Stimulated activated naive CD8-positive, alpha-beta T cell treated with anti-CD3 and anti-CD28 coated beads, Interleukin-15, Interleukin-2, amounts not matched to agents 100 ng/mL and 50 ng/mL, for 24 hours (primary cell): ENCODE data around the gene RHOJ.

ENCODE experiments used
- H3K27ac Mint-ChIP-seq: one replicate; pipeline ENCODE4 v1.8.0; 2021; ENCODE audit warnings: mild to moderate bottlenecking, mixed read lengths
- H3K27me3 Mint-ChIP-seq: one replicate; pipeline ENCODE4 v1.8.0; 2021; ENCODE audit warnings: mixed read lengths
- H3K36me3 Mint-ChIP-seq: one replicate; pipeline ENCODE4 v1.8.0; 2021; ENCODE audit warnings: low read depth, mixed read lengths
- H3K4me1 Mint-ChIP-seq: one replicate; pipeline ENCODE4 v1.8.0; 2021; ENCODE audit warnings: low read depth, mixed read lengths
- H3K4me3 Mint-ChIP-seq: one replicate; pipeline ENCODE4 v1.8.0; 2021; ENCODE audit warnings: mild to moderate bottlenecking, mixed read lengths
- H3K9me3 Mint-ChIP-seq: one replicate; pipeline ENCODE4 v1.8.0; 2021; ENCODE audit warnings: mixed read lengths

The RHOJ gene

GRCh38 chr14:63224196-63224595, 20.0 kb downstream of the RHOJ start:
- Mint-ChIP-seq H3K27me3 (peaks cover 8% of the 10 kb centered on the region), H3K27ac (no peak overlapping the region), H3K36me3 (no peaks in the 10 kb centered on the region), H3K4me1 (no peaks in the 10 kb centered on the region), H3K4me3 (no peak overlapping the region), H3K9me3 (no peaks in the 10 kb centered on the region)

- H3K4me1 Mint-ChIP-seq: no peaks in the 10 kb centered on the region
- peaks cover 11% of the 10 kb centered on the region for H3K27me3 Mint-ChIP-seq
- no peak overlapping the region for H3K4me3 Mint-ChIP-seq
- no peak overlapping the region for H3K27ac Mint-ChIP-seq
- no peaks in the 10 kb centered on the region for H3K9me3 Mint-ChIP-seq
- no peaks in the 10 kb centered on the region for H3K36me3 Mint-ChIP-seq
Observed at GRCh38 chr14:63228217-63228616, 24.0 kb downstream of the RHOJ start.

GRCh38 chr14:63229330-63230059, 25.3 kb downstream of the RHOJ start:
- no peak overlapping the region for H3K27ac Mint-ChIP-seq
- no peaks in the 10 kb centered on the region for H3K4me1 Mint-ChIP-seq
- peaks cover 17% of the 10 kb centered on the region for H3K27me3 Mint-ChIP-seq
- no peak overlapping the region for H3K4me3 Mint-ChIP-seq
- no peaks in the 10 kb centered on the region for H3K9me3 Mint-ChIP-seq
- no peaks in the 10 kb centered on the region for H3K36me3 Mint-ChIP-seq

- H3K36me3 Mint-ChIP-seq: no peaks in the 10 kb centered on the region
Observed at GRCh38 chr14:63231766-63232165, 27.5 kb downstream of the RHOJ start.

GRCh38 chr14:63237791-63238190, 33.5 kb downstream of the RHOJ start:
- Mint-ChIP-seq H3K27me3 (peaks cover 19% of the 10 kb centered on the region), H3K27ac (no peak overlapping the region), H3K4me1 (no peaks in the 10 kb centered on the region), H3K9me3 (no peaks in the 10 kb centered on the region), H3K36me3 (no peaks in the 10 kb centered on the region), H3K4me3 (no peak overlapping the region)

More at GRCh38 chr14:63231766-63232165, 27.5 kb downstream of the RHOJ start:
- Mint-ChIP-seq H3K4me1 (no peaks in the 10 kb centered on the region), H3K27me3 (peaks cover 24% of the 10 kb centered on the region), H3K4me3 (no peak overlapping the region), H3K9me3 (no peaks in the 10 kb centered on the region), H3K27ac (no peak overlapping the region)

- no peaks in the 10 kb centered on the region for H3K9me3 Mint-ChIP-seq
- peaks cover 17% of the 10 kb centered on the region for H3K27me3 Mint-ChIP-seq
- no peaks in the 10 kb centered on the region for H3K36me3 Mint-ChIP-seq
- H3K4me3 Mint-ChIP-seq: no peak overlapping the region
- no peaks in the 10 kb centered on the region for H3K4me1 Mint-ChIP-seq
- no peak overlapping the region for H3K27ac Mint-ChIP-seq
Observed at GRCh38 chr14:63240221-63240620, 36.0 kb downstream of the RHOJ start.

- H3K9me3 Mint-ChIP-seq: no peaks in the 10 kb centered on the region
- H3K27me3 Mint-ChIP-seq: peaks cover 14% of the 10 kb centered on the region
- H3K27ac Mint-ChIP-seq: no peak overlapping the region
- no peak overlapping the region for H3K4me3 Mint-ChIP-seq
- no peaks in the 10 kb centered on the region for H3K36me3 Mint-ChIP-seq
- H3K4me1 Mint-ChIP-seq: no peaks in the 10 kb centered on the region
Observed at GRCh38 chr14:63241096-63241495, 36.9 kb downstream of the RHOJ start.

GRCh38 chr14:63243646-63244045, 39.4 kb downstream of the RHOJ start:
- H3K4me1 Mint-ChIP-seq: no peaks in the 10 kb centered on the region
- peaks cover 17% of the 10 kb centered on the region for H3K27me3 Mint-ChIP-seq
- H3K36me3 Mint-ChIP-seq: no peaks in the 10 kb centered on the region
- H3K9me3 Mint-ChIP-seq: peaks cover 4% of the 10 kb centered on the region
- H3K4me3 Mint-ChIP-seq: no peak overlapping the region
- no peak overlapping the region for H3K27ac Mint-ChIP-seq

GRCh38 chr14:63245893-63246292, 41.6 kb downstream of the RHOJ start:
- Mint-ChIP-seq H3K27me3 (peaks cover 21% of the 10 kb centered on the region), H3K4me1 (no peaks in the 10 kb centered on the region), H3K27ac (no peak overlapping the region), H3K9me3 (peaks cover 4% of the 10 kb centered on the region), H3K36me3 (no peaks in the 10 kb centered on the region), H3K4me3 (no peak overlapping the region)

GRCh38 chr14:63248211-63248610, 44.0 kb downstream of the RHOJ start:
- Mint-ChIP-seq H3K9me3 (peaks cover 4% of the 10 kb centered on the region), H3K27ac (no peak overlapping the region), H3K4me1 (no peaks in the 10 kb centered on the region), H3K36me3 (no peaks in the 10 kb centered on the region), H3K4me3 (no peak overlapping the region), H3K27me3 (peaks cover 21% of the 10 kb centered on the region)

- no peak overlapping the region for H3K4me3 Mint-ChIP-seq
Observed at GRCh38 chr14:63249092-63249491, 44.8 kb downstream of the RHOJ start.

GRCh38 chr14:63257299-63257698, 53.1 kb downstream of the RHOJ start:
- H3K4me1 Mint-ChIP-seq: no peaks in the 10 kb centered on the region
- H3K27me3 Mint-ChIP-seq: peaks cover 6% of the 10 kb centered on the region
- H3K4me3 Mint-ChIP-seq: no peak overlapping the region
- no peak overlapping the region for H3K27ac Mint-ChIP-seq
- no peaks in the 10 kb centered on the region for H3K36me3 Mint-ChIP-seq
- H3K9me3 Mint-ChIP-seq: no peaks in the 10 kb centered on the region

More at GRCh38 chr14:63249092-63249491, 44.8 kb downstream of the RHOJ start:
- Mint-ChIP-seq H3K4me1 (no peaks in the 10 kb centered on the region), H3K9me3 (peaks cover 4% of the 10 kb centered on the region), H3K36me3 (no peaks in the 10 kb centered on the region), H3K27ac (no peak overlapping the region), H3K27me3 (peaks cover 16% of the 10 kb centered on the region)

- H3K4me1 Mint-ChIP-seq: no peaks in the 10 kb centered on the region
- no peak overlapping the region for H3K4me3 Mint-ChIP-seq
- H3K36me3 Mint-ChIP-seq: no peaks in the 10 kb centered on the region
- no peak overlapping the region for H3K27ac Mint-ChIP-seq
- no peaks in the 10 kb centered on the region for H3K9me3 Mint-ChIP-seq
- peaks cover 23% of the 10 kb centered on the region for H3K27me3 Mint-ChIP-seq
Observed at GRCh38 chr14:63262446-63262845, 58.2 kb downstream of the RHOJ start.

GRCh38 chr14:63266106-63266505, 61.9 kb downstream of the RHOJ start:
- Mint-ChIP-seq H3K27ac (no peak overlapping the region), H3K27me3 (peaks cover 23% of the 10 kb centered on the region), H3K36me3 (no peaks in the 10 kb centered on the region)

GRCh38 chr14:63267171-63267570, 62.9 kb downstream of the RHOJ start:
- Mint-ChIP-seq H3K27me3 (peaks cover 17% of the 10 kb centered on the region), H3K36me3 (no peaks in the 10 kb centered on the region), H3K4me3 (no peak overlapping the region), H3K9me3 (no peaks in the 10 kb centered on the region), H3K27ac (no peak overlapping the region), H3K4me1 (no peaks in the 10 kb centered on the region)

More at GRCh38 chr14:63266106-63266505, 61.9 kb downstream of the RHOJ start:
- Mint-ChIP-seq H3K4me3 (no peak overlapping the region), H3K4me1 (no peaks in the 10 kb centered on the region), H3K9me3 (no peaks in the 10 kb centered on the region)

- Mint-ChIP-seq H3K27ac (no peak overlapping the region), H3K9me3 (no peaks in the 10 kb centered on the region), H3K27me3 (peaks cover 10% of the 10 kb centered on the region), H3K4me1 (no peaks in the 10 kb centered on the region), H3K4me3 (no peak overlapping the region), H3K36me3 (no peaks in the 10 kb centered on the region)
Observed at GRCh38 chr14:63268771-63269170, 64.5 kb downstream of the RHOJ start.
